B cell (primary cell): ENCODE results near the gene EXD3. TPM values are rescaled to one million over a fixed set of nuclear protein-coding genes. Genes with fewer than 3 reads are reported as not detected.

ENCODE experiments used
- ATAC-seq: fragments of 200-7000 bp; cut with Tn5 transposase; one replicate; pipeline ENCODE4 v1.10.0; 2021; ENCODE audit warnings: low read depth, mild to moderate bottlenecking, moderate number of reproducible peaks, moderate library complexity
- CTCF ChIA-PET: fragments of 350-600 bp; sonication (Branson Sonifier 250); formaldehyde crosslinking; loops from one replicate; lab custom pipeline; 2021; ENCODE audit warnings: antibody characterized with exemption, inconsistent platforms; lab: Charles Lee
- POLR2A ChIA-PET: fragments of 350-600 bp; sonication (Branson Sonifier 250); formaldehyde crosslinking; loops from one replicate; lab custom pipeline; 2021; ENCODE audit warnings: antibody characterized with exemption; lab: Charles Lee
- DNase-seq: peaks from one replicate; pipeline ENCODE4 v3.0.0; 2013
- H2AFZ ChIP-seq: 2 replicates; pipeline ENCODE4 v1.6.1; 2012; ENCODE audit warnings: mild to moderate bottlenecking, low read depth, low read length; ENCODE audit not compliant: insufficient read depth, poor library complexity, severe bottlenecking
- H3K27ac ChIP-seq, 2 donors: 1 replicate in 1 of 2; 2 replicates in 1 of 2; pipeline ENCODE4 v1.5.1; 2012 to 2013; ENCODE audit warnings: low read length in 2 of 2, mild to moderate bottlenecking in 2 of 2, moderate library complexity in 1 of 2
- H3K27me3 ChIP-seq, 4 experiments: fragments of 200-600 bp in 1 of 4; sonication (generic) in 1 of 4; replicated peaks in 1 of 4; 1 replicate in 2 of 4; 2 replicates in 2 of 4; pipeline versions ENCODE4 v1.6.1 to v1.7.0; 2013 to 2016; ENCODE audit warnings: low read length in 3 of 4, mild to moderate bottlenecking in 2 of 4, mixed read lengths in 1 of 4, moderate library complexity in 1 of 4; ENCODE audit not compliant: insufficient read depth in 4 of 4, control insufficient read depth in 3 of 4; ENCODE audit errors: control extremely low read depth in 1 of 4
- H3K36me3 ChIP-seq, 2 experiments: replicated peaks in 1 of 2; 1 replicate in 1 of 2; 2 replicates in 1 of 2; pipeline versions ENCODE4 v1.6.1 to v1.7.1; 2013; ENCODE audit warnings: low read length in 1 of 2; ENCODE audit not compliant: insufficient read depth in 2 of 2, control insufficient read depth in 1 of 2; ENCODE audit errors: control extremely low read depth in 1 of 2, extremely low read depth in 1 of 2
- H3K4me1 ChIP-seq, 2 donors: fragments of 200-600 bp in 1 of 2; sonication (generic) in 1 of 2; 1 replicate in 1 of 2; 2 replicates in 1 of 2; pipeline versions ENCODE4 v1.5.1 to v1.6.1; 2013 to 2017; ENCODE audit warnings: low read length in 2 of 2; ENCODE audit not compliant: control insufficient read depth in 2 of 2, insufficient read depth in 2 of 2
- H3K4me2 ChIP-seq: replicated peaks from 2 replicates; pipeline ENCODE3; 2012; ENCODE audit warnings: mild to moderate bottlenecking, low read depth, low read length; ENCODE audit not compliant: poor library complexity, severe bottlenecking
- H3K4me3 ChIP-seq, 5 experiments: fragments of 200-600 bp in 1 of 5; sonication (generic) in 1 of 5; 1 replicate in 3 of 5; 2 replicates in 2 of 5; pipeline versions ENCODE4 v1.5.1 to v1.7.0; 2011 to 2016; ENCODE audit warnings: low read length in 4 of 5, mild to moderate bottlenecking in 4 of 5, low read depth in 2 of 5, control low read depth in 1 of 5, moderate library complexity in 1 of 5; ENCODE audit not compliant: insufficient read depth in 1 of 5; ENCODE audit errors: control extremely low read depth in 1 of 5, extremely low read depth in 1 of 5
- H3K79me2 ChIP-seq: fragments of 200-600 bp; sonication (generic); one replicate; pipeline ENCODE4 v1.6.0; 2016; ENCODE audit warnings: low read length; ENCODE audit not compliant: control insufficient read depth, insufficient read depth
- H3K9ac ChIP-seq: fragments of 200-600 bp; sonication (generic); 2 replicates; pipeline ENCODE4 v1.6.1; 2017; ENCODE audit warnings: mild to moderate bottlenecking, low read length, moderate library complexity
- H3K9me3 ChIP-seq, 3 donors: one replicate each; pipeline versions ENCODE4 v1.6.1 to v1.7.1; 2013; ENCODE audit warnings: low read length in 2 of 3; ENCODE audit not compliant: control insufficient read depth in 2 of 3, insufficient read depth in 1 of 3; ENCODE audit errors: control extremely low read depth in 1 of 3
- H4K20me1 ChIP-seq: 2 replicates; pipeline ENCODE4 v1.6.0; 2012; ENCODE audit warnings: mild to moderate bottlenecking, low read length; ENCODE audit not compliant: insufficient read depth, control insufficient read depth, poor library complexity, severe bottlenecking
- H3K27ac Mint-ChIP-seq: one replicate; pipeline ENCODE4 v1.8.0; 2021; ENCODE audit warnings: mixed read lengths
- H3K27me3 Mint-ChIP-seq: one replicate; pipeline ENCODE4 v1.8.0; 2021; ENCODE audit warnings: mixed read lengths
- H3K4me1 Mint-ChIP-seq: one replicate; pipeline ENCODE4 v1.8.0; 2021; ENCODE audit warnings: mixed read lengths
- H3K4me3 Mint-ChIP-seq: one replicate; pipeline ENCODE4 v1.8.0; 2021; ENCODE audit warnings: mixed read lengths
- H3K9me3 Mint-ChIP-seq: one replicate; pipeline ENCODE4 v1.8.0; 2022; ENCODE audit warnings: mixed read lengths; ENCODE audit not compliant: insufficient read depth
- CTCF ChIP-seq: fragments of 200-600 bp; IDR thresholded peaks from one replicate; pipeline ENCODE4 v1.8.0; 2022; ENCODE audit warnings: antibody characterized with exemption, mild to moderate bottlenecking
- EZH2 ChIP-seq: IDR thresholded peaks from 2 replicates; pipeline ENCODE4 v1.6.1; 2012; ENCODE audit warnings: borderline replicate concordance, low read depth, mild to moderate bottlenecking, moderate library complexity, low read length; ENCODE audit not compliant: insufficient read depth, poor library complexity, severe bottlenecking
- WGBS: methylation state at CpG from one replicate; pipeline ENCODE4 v1.1.5; 2013; ENCODE audit warnings: missing lambda C conversion rate; ENCODE audit not compliant: insufficient coverage; 5-methylcytosine and 5-hydroxymethylcytosine counted together
- intact Hi-C: fragments of 100-400 bp; cut with micrococcal nuclease; formaldehyde crosslinking; loops from one replicate; pipeline ENCODE4 v1.10.0; 2022
- polyA plus RNA-seq: library from polyadenylated mRNA; depleted of rRNA; stranded (reverse); fragments of >200 nt; gene quantifications from 2 replicates; pipeline ENCODE4 v1.2.3, GENCODE V29; 2012
- total RNA-seq, 2 donors: library from RNA; stranded (reverse); fragments of 120-200 nt in 1 of 2; gene quantifications; 1 replicate in 1 of 2; 2 replicates in 1 of 2; pipeline versions ENCODE4 v1.2.3 to v1.2.4, GENCODE V29; 2013 to 2022

Gene EXD3
- total and polyA plus RNA-seq, 2 donors (not counting 1 experiment from before 2014, with no cell fraction given): 22.5 to 23.7 TPM

- no peaks in the 10 kb centered on the region for H3K27me3 Mint-ChIP-seq
- CTCF ChIA-PET: no interaction called here
- no peak overlapping the region for H3K27ac Mint-ChIP-seq
- Histone ChIP-seq H3K36me3 (no peaks in the 10 kb centered on the region), H3K4me1 (peaks cover 8 to 17% of the 10 kb centered on the region in 2 donors), H3K4me2 (peak overlapping the region; percentile 73), H3K27ac (no peak overlapping the region), H4K20me1 (peaks cover 46% of the 10 kb centered on the region), H3K9ac (peak overlapping the region; percentile 47), H3K4me3 (peak overlapping the region in 4 of 5 experiments; percentile 15 to 56 (median 48)), H3K27me3 (no peaks in the 10 kb centered on the region), H3K9me3 (no peaks in the 10 kb centered on the region), H2AFZ (peak overlapping the region; percentile 52), H3K79me2 (peaks cover 44% of the 10 kb centered on the region)
- DNase-seq (no peak), ATAC-seq (no peak)
- intact Hi-C loops: no loop called here
- WGBS: 78% methylated on average over 98 of the region's 99 CpGs
- POLR2A ChIA-PET: no interaction called here
- H3K4me3 Mint-ChIP-seq: peak overlapping the region; percentile 39
- no peak for TF ChIP-seq CTCF
- no peak for TF ChIP-seq EZH2
- no peaks in the 10 kb centered on the region for H3K9me3 Mint-ChIP-seq
- peaks cover 12% of the 10 kb centered on the region for H3K4me1 Mint-ChIP-seq
These were observed 5.6 kb downstream of the EXD3 start for GRCh38 chr9:137417161-137418021.

DNA sequence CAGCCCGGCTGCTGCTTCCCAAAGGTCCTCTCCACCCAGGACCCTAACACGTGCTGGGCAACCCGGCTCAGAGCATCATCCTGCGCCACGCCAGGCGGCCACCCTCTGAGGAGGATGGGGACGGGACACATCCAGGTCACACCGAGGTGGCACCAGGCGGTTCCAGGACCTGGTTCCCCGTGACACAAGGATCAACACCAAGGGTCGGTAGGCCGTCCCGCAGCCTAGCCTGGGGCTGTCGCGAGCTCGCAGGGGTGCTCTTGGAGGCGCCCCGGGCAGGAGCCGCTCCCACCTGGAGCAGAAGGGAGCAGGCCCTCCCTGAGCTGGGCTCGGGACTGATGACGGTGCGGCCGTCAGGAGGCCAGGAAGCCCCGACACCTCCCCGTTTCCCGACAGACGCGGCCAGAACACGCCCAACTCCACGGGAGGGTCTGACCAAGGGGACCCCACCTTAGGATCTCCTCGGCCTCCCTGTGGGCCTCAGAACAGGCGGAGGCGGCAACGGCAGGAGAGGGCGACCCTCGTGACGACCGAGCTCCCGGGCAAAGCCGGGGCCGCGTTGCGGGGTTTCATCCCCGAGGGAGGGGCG lies 6.3 kb downstream of the EXD3 start:
- H3K27me3 Mint-ChIP-seq: no peaks in the 10 kb centered on the region
- Histone ChIP-seq H3K27me3 (peaks cover 0 to 3% (median 0%) of the 10 kb centered on the region in 4 experiments), H3K4me1 (peaks cover 5 to 17% of the 10 kb centered on the region in 2 donors), H3K36me3 (no peaks in the 10 kb centered on the region), H3K9ac (no peak overlapping the region), H3K4me3 (peak overlapping the region in 3 of 5 experiments; percentile 48 to 56 (median 49)), H3K79me2 (peaks cover 44% of the 10 kb centered on the region), H4K20me1 (peaks cover 52% of the 10 kb centered on the region), H3K4me2 (peak overlapping the region; percentile 73), H2AFZ (peak overlapping the region; percentile 52), H3K9me3 (no peaks in the 10 kb centered on the region), H3K27ac (no peak overlapping the region)
- no peak overlapping the region for H3K4me3 Mint-ChIP-seq
- POLR2A ChIA-PET: no interaction called here
- ATAC-seq: no peak
- WGBS: 99% methylated on average over 45 of the region's 45 CpGs
- H3K27ac Mint-ChIP-seq: no peak overlapping the region
- no peak for TF ChIP-seq CTCF
- TF ChIP-seq EZH2: no peak
- no peak for DNase-seq
- intact Hi-C loops: no loop called here
- peaks cover 11% of the 10 kb centered on the region for H3K4me1 Mint-ChIP-seq
- H3K9me3 Mint-ChIP-seq: no peaks in the 10 kb centered on the region
- CTCF ChIA-PET: no interaction called here
